Neural cell (in vitro differentiated cells): Measurements from ENCODE around the gene UQCRC1. TPM values are rescaled to one million over a fixed set of nuclear protein-coding genes. Genes with fewer than 3 reads are reported as not detected.

ENCODE experiments used
- H2AFZ ChIP-seq: fragments of 200-600, 300-800 bp; sonication (generic), shearing (Covaris generic); 2 replicates; pipeline ENCODE4 v1.6.0; 2014; ENCODE audit warnings: low read depth, mild to moderate bottlenecking, antibody characterized with exemption, low read length, moderate library complexity
- H3F3A ChIP-seq: fragments of 200-600 bp; shearing (Covaris generic); 2 replicates; pipeline ENCODE4 v1.6.1; 2016; ENCODE audit warnings: mild to moderate bottlenecking, moderate library complexity, mixed read lengths, antibody characterized with exemption, low read length; ENCODE audit not compliant: insufficient read depth, poor library complexity, severe bottlenecking
- H3K27ac ChIP-seq: fragments of 200-600, 300-800 bp; sonication (generic), shearing (Covaris generic); 2 replicates; pipeline ENCODE4 v1.5.1; 2014; ENCODE audit warnings: mild to moderate bottlenecking, low read length, moderate library complexity
- H3K27me3 ChIP-seq: fragments of 300-800, 200-600 bp; sonication (generic), shearing (Covaris generic); 2 replicates; pipeline ENCODE4 v1.6.0; 2014; ENCODE audit warnings: mild to moderate bottlenecking, low read depth, low read length, moderate library complexity; ENCODE audit not compliant: insufficient read depth
- H3K36me3 ChIP-seq: fragments of 300-800, 200-600 bp; sonication (generic), shearing (Covaris generic); 2 replicates; pipeline ENCODE4 v1.5.1; 2014; ENCODE audit warnings: mild to moderate bottlenecking, antibody characterized with exemption, low read length, moderate library complexity; ENCODE audit not compliant: insufficient read depth
- H3K4me2 ChIP-seq: fragments of 300-800, 200-600 bp; sonication (generic), shearing (Covaris generic); 2 replicates; pipeline ENCODE4 v1.6.0; 2014; ENCODE audit warnings: mild to moderate bottlenecking, low read length
- H3K4me3 ChIP-seq: fragments of 300-800, 200-600 bp; sonication (generic), shearing (Covaris generic); 2 replicates; pipeline ENCODE4 v1.5.1; 2014; ENCODE audit warnings: mild to moderate bottlenecking, low read length, moderate library complexity
- H3K79me2 ChIP-seq: fragments of 200-600 bp; shearing (Covaris generic); replicated peaks from 2 replicates; pipeline ENCODE4 v1.6.0; 2014; ENCODE audit warnings: mild to moderate bottlenecking, low read length, moderate library complexity; ENCODE audit not compliant: insufficient read depth
- H3K9ac ChIP-seq: fragments of 300-800, 200-600 bp; sonication (generic), shearing (Covaris generic); 2 replicates; pipeline ENCODE4 v1.6.1; 2016; ENCODE audit warnings: mild to moderate bottlenecking, low read length, mixed read lengths
- H3K9me2 ChIP-seq: fragments of 200-600 bp; shearing (Covaris generic); 2 replicates; pipeline ENCODE4 v1.6.1; 2016; ENCODE audit warnings: mild to moderate bottlenecking, low read length, mixed read lengths; ENCODE audit not compliant: insufficient read depth
- H3K9me3 ChIP-seq: fragments of 200-600, 300-800 bp; sonication (generic), shearing (Covaris generic); 2 replicates; pipeline ENCODE4 v1.6.1; 2016; ENCODE audit warnings: mild to moderate bottlenecking, mixed run types, low read length, moderate library complexity, mixed read lengths
- H4K20me1 ChIP-seq: fragments of 200-600 bp; shearing (Covaris generic); 2 replicates; pipeline ENCODE4 v1.6.1; 2016; ENCODE audit warnings: mild to moderate bottlenecking, mixed run types; ENCODE audit not compliant: insufficient read depth
- EP300 ChIP-seq: fragments of 450-650 bp; conservative IDR thresholded peaks from 2 replicates; pipeline ENCODE4 v1.6.1; 2014; ENCODE audit warnings: antibody characterized with exemption, mild to moderate bottlenecking, moderate library complexity; ENCODE audit not compliant: poor library complexity, severe bottlenecking
- EZH2 ChIP-seq: fragments of 200-600, 300-800 bp; shearing (Covaris generic), sonication (generic); IDR thresholded peaks from 2 replicates; pipeline ENCODE4 v1.6.1; 2014; ENCODE audit warnings: antibody characterized with exemption, low read length, borderline replicate concordance, mild to moderate bottlenecking; ENCODE audit not compliant: insufficient read depth, poor library complexity, severe bottlenecking
- MXI1 ChIP-seq: fragments of 450-650 bp; conservative IDR thresholded peaks from 2 replicates; pipeline ENCODE4 v1.6.1; 2014; ENCODE audit warnings: antibody characterized with exemption, mild to moderate bottlenecking; ENCODE audit not compliant: poor library complexity, severe bottlenecking
- POLR2AphosphoS5 ChIP-seq: IDR thresholded peaks from 2 replicates; pipeline ENCODE4 v1.6.1; 2012
- RAD21 ChIP-seq: fragments of 450-650 bp; conservative IDR thresholded peaks from 2 replicates; pipeline ENCODE4 v1.6.1; 2014; ENCODE audit warnings: antibody characterized with exemption, mild to moderate bottlenecking, moderate library complexity
- SMC3 ChIP-seq: fragments of 450-650 bp; conservative IDR thresholded peaks from 2 replicates; pipeline ENCODE4 v1.6.1; 2014; ENCODE audit warnings: antibody characterized with exemption, mild to moderate bottlenecking, moderate library complexity; ENCODE audit not compliant: poor library complexity
- TAF1 ChIP-seq: IDR thresholded peaks from 2 replicates; pipeline ENCODE4 v1.6.1; 2012; ENCODE audit warnings: low read depth
- polyA plus RNA-seq: library from polyadenylated mRNA; depleted of rRNA; stranded (reverse); fragments of >200 nt; gene quantifications from 2 replicates; pipeline ENCODE4 v1.2.3, GENCODE V29; 2014
- TF ChIP-seq, protein P1 (sequence below): fragments of 450-650 bp; IDR thresholded peaks from 2 replicates; pipeline ENCODE4 v1.5.1; 2014; ENCODE audit warnings: antibody characterized with exemption, mild to moderate bottlenecking, moderate library complexity; ENCODE audit not compliant: poor library complexity, severe bottlenecking
- TF ChIP-seq, protein P2 (sequence below): IDR thresholded peaks from 2 replicates; pipeline ENCODE4 v1.6.1; 2012; ENCODE audit warnings: borderline replicate concordance

Gene UQCRC1
- polyA plus RNA-seq, 1 donor from 2014 or later = 333 TPM

DNA sequence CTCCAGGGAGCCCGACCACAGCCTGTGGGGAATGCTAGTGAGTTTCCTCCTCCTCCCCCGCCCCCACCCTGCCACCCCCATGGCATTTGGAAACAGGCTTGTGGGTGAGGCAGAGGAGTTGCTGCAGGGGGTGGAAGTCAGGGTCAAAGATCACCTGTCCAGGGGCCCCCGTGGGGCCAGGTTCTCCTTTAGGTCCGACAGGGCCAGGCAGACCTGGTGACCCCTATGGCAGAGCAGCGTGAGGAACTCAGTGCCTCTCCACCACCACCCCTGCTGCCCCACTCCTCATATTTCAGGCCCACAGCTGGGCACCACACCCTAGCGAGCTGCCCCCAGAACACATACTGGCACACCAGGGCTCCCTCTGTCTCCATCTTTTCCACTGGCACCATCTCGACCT lies 36.9 kb downstream of the UQCRC1 start:
- H3F3A ChIP-seq = no peaks in the 10 kb centered on the region
- no peak overlapping the region for H3K4me3 ChIP-seq
- no peak for TF ChIP-seq SMC3
- TF ChIP-seq MXI1 = no peak
- TF ChIP-seq EP300 = no peak
- TF ChIP-seq, protein P1, sequence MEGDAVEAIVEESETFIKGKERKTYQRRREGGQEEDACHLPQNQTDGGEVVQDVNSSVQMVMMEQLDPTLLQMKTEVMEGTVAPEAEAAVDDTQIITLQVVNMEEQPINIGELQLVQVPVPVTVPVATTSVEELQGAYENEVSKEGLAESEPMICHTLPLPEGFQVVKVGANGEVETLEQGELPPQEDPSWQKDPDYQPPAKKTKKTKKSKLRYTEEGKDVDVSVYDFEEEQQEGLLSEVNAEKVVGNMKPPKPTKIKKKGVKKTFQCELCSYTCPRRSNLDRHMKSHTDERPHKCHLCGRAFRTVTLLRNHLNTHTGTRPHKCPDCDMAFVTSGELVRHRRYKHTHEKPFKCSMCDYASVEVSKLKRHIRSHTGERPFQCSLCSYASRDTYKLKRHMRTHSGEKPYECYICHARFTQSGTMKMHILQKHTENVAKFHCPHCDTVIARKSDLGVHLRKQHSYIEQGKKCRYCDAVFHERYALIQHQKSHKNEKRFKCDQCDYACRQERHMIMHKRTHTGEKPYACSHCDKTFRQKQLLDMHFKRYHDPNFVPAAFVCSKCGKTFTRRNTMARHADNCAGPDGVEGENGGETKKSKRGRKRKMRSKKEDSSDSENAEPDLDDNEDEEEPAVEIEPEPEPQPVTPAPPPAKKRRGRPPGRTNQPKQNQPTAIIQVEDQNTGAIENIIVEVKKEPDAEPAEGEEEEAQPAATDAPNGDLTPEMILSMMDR = no peak
- no peak for TF ChIP-seq EZH2
- no peak for TF ChIP-seq TAF1
- no peak for TF ChIP-seq POLR2AphosphoS5
- TF ChIP-seq RAD21 = no peak
- TF ChIP-seq, protein P2, sequence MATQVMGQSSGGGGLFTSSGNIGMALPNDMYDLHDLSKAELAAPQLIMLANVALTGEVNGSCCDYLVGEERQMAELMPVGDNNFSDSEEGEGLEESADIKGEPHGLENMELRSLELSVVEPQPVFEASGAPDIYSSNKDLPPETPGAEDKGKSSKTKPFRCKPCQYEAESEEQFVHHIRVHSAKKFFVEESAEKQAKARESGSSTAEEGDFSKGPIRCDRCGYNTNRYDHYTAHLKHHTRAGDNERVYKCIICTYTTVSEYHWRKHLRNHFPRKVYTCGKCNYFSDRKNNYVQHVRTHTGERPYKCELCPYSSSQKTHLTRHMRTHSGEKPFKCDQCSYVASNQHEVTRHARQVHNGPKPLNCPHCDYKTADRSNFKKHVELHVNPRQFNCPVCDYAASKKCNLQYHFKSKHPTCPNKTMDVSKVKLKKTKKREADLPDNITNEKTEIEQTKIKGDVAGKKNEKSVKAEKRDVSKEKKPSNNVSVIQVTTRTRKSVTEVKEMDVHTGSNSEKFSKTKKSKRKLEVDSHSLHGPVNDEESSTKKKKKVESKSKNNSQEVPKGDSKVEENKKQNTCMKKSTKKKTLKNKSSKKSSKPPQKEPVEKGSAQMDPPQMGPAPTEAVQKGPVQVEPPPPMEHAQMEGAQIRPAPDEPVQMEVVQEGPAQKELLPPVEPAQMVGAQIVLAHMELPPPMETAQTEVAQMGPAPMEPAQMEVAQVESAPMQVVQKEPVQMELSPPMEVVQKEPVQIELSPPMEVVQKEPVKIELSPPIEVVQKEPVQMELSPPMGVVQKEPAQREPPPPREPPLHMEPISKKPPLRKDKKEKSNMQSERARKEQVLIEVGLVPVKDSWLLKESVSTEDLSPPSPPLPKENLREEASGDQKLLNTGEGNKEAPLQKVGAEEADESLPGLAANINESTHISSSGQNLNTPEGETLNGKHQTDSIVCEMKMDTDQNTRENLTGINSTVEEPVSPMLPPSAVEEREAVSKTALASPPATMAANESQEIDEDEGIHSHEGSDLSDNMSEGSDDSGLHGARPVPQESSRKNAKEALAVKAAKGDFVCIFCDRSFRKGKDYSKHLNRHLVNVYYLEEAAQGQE = no peak
- H3K4me2 ChIP-seq = no peak overlapping the region
- H3K27ac ChIP-seq = no peak overlapping the region
- no peaks in the 10 kb centered on the region for H4K20me1 ChIP-seq
- H3K36me3 ChIP-seq = no peaks in the 10 kb centered on the region
- no peak overlapping the region for H3K9ac ChIP-seq
- H3K9me2 ChIP-seq = no peaks in the 10 kb centered on the region
- H3K27me3 ChIP-seq = no peaks in the 10 kb centered on the region
- no peak overlapping the region for H2AFZ ChIP-seq
- H3K9me3 ChIP-seq = no peaks in the 10 kb centered on the region
- no peaks in the 10 kb centered on the region for H3K79me2 ChIP-seq

DNA sequence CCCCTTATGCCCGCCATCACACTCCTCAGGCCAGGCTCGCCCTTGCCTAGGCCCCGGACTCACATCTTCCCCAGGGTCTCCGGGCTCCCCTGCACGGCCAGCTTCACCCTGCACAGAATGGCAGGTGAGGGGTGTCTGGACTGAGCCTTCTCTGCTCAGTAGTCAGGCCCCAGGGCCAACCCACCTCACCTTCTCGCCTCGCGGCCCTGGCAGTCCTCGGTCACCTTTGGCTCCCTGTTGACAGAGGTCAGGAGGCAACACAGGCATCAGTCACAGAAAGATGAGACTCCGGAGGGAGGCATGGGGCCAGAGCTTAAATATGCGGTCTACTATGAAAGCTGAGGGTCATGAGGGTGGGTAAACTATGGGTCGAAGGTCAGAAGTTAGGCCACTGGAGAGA lies 37.5 kb downstream of the UQCRC1 start:
- no peak for TF ChIP-seq SMC3
- TF ChIP-seq RAD21 = no peak
- no peak for TF ChIP-seq EP300
- no peak for TF ChIP-seq EZH2
- no peak for TF ChIP-seq TAF1
- TF ChIP-seq MXI1 = no peak
- TF ChIP-seq, protein P2 = no peak
- TF ChIP-seq, protein P1 = no peak
- no peak for TF ChIP-seq POLR2AphosphoS5

More for the DNA sequence above, 37.5 kb downstream of the UQCRC1 start:
- Histone ChIP-seq H3K9me3 (no peaks in the 10 kb centered on the region), H3K27me3 (no peaks in the 10 kb centered on the region), H2AFZ (no peak overlapping the region), H4K20me1 (no peaks in the 10 kb centered on the region), H3K36me3 (no peaks in the 10 kb centered on the region), H3K4me2 (no peak overlapping the region), H3K4me3 (no peak overlapping the region), H3F3A (no peaks in the 10 kb centered on the region), H3K79me2 (no peaks in the 10 kb centered on the region), H3K9ac (no peak overlapping the region), H3K27ac (no peak overlapping the region), H3K9me2 (no peaks in the 10 kb centered on the region)
